ENCODE results near the gene PON3.
"Not testable (repeated sequence)": the region's sequence is repeated elsewhere in the genome, so short reads cannot be mapped to it uniquely, and the experiment has no call there.

The PON3 gene

DNA sequence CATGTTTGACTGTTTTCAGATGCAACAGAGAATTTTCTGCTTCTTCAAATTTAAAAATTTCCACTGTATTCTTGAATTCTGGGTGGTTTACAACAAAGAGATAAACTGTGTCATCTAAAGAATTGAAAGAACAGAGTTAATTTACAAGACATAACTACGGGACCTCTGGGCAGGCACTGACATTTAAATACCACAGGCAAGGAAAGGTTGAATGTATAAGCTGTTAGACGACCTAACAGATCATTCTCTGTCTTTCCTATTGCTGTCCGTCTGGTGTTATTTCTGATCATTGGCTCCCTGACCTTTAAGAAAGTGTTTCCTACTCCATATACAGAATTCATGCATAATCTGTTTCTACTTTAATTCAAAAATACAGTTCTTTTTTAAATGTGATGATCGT is 15.5 kb upstream of the PON3 start:
- no peak for DNase-seq (ENCODE audit: low spot score)

DNA sequence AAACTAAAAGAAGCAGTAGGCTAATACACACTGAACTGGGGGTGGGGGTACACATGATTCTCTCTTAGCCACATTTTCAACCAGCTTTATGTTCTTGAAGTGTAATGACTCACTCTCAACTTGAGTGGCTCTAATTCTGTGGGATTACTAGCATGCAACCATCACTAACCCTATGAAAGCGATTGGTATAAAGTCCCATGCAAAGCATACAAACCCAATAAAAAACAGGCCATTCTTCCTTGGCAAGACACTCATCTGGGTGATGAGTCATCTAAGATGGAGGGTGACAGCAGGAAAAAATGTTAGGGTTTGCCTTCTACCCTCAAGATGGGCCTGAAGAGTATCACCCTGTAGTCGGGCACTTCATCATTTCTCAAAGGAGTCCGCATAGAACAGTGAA is 14.9 kb upstream of the PON3 start:
- no peak for DNase-seq (ENCODE audit: low spot score)

DNA sequence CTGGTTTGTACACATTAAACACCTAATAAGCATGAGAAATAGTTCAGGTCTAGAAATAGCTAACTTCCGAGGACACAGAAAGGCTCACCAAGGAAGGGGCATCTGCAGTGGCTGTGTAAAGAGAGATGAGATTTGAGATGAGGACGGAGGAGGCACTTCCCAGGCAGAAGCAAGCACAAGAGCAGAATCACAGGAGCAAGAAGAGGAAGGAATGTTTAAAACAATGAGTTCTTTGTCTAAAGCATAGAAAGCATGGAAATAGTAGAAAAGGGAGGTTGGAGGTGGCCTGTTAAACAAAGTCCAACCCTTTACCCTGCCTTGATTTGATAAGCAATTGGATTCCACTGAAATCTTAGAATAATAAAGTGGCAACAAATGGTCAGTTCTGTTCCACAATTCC is 11.6 kb upstream of the PON3 start:
- no peak for DNase-seq (ENCODE audit: low spot score)

DNA sequence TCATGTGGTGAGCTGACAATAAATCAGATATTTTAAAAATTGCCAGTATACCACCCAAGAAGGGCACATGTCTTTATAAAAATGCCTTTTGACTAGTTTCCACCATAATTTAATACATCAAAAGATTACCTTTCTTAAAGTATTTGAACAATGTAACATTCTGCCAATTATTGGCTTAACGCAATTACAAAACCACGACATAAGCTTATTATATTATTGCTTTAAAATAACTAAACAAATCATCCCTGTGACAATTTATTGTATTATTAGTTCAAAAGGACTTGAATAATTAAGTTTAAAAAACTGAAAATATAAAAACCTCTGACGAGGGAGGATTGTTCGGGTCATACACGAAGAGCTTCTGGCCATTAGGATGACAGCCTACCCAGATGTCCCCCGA is 9.6 kb upstream of the PON3 start:
- DNase-seq (ENCODE audit: low spot score), result no peak

DNA sequence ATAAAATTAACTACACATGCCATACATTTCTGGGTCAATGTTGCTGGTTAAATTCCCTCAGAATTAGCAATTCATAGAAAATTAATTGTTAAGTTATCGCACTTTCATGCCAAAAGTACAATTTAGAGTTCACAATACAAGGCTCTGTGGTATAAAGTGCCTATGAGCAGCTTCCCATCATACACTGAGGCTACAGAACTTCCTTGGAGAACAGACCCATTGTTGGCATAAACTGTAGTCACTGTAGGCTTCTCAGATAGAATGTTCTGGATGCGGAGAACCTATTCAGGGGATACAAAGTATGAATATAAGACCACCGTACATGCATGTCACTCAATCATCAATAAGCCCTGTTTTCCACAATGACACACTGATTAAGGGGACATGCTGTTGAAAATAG is 9.0 kb upstream of the PON3 start:
- no peak for DNase-seq (ENCODE audit: low spot score)

DNA sequence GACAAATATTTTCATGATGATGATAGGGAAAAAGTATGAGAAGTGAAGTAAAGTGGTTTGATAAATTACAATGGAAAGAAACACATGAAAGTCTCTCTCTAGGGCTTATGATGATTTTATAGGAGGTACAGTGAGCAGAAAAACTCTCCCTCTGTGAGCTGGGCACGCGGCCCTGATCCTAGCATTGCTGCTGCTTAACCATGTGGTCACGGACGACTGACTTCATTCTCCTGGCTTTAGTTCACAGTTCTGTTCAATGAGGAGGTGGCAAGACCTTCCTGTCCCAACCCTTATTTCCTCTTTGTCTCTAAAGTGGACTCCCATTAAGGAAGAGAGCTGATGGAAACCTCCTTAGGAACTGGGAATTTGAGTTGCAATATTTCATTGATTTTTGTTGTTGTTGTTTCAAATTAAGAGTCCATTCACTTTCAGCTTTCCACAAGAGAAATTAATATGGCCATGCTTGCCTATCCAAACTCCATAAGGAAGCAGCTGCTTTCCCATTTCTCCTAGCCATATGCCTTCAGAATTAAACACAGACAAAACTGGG is 8.2 kb upstream of the PON3 start:
- no peak for DNase-seq (ENCODE audit: low spot score)

DNA sequence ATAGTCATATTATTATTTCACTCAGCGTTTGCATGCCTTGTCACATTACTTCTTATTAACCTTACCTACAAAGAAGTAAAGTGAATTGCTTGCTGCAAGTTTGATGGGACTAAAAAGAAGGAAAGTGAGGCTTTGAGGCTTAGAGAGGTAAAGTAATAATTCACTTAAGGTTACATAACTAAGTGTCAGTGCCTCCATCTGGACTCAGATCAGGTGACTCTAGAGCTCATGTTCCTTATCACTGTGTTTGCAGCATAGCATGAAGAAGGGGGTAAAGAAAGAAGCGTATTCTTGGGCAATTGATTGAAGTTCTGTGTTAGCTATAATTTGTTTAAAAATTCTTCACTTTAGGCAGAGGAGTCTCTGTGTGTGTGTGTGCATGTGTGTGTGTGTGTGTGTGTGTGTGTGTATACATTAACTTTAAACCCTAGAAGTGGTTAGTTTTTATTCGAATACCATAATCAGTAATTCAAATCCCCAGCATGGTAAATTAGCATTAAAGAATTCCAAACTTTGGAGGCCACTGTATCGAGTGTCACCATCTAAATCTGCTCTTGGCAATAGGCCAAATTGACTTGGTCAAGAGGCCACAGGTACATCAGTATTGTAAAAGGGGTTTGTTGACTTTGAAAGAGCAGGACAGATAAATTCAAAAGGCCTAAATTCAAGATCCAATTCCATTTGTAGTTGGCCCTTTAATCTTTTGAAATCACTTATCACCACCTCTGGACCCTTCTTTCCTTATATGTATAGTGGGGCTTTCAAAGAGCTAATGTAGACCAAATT is 2.2 kb upstream of the PON3 start:
- no peak for DNase-seq (ENCODE audit: low spot score)

DNA sequence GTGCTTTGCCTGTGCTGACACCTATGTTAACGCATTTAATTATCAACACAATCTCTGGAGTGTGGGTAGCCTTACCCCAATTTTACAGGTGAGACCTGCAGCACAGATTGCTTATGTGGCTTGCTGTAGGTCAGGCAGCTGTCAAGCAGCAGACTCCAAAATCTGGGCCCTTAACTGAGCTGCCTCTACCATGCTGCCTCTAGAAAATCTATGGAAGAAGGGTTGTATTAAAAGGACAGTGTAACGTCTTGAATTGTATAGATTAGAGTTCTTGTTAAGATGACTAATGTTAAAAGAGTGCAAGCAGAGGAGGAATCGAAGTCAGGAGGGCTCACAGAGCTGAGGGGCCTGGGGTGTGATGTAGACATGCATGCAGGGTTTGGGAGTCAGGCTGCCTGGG is 1.2 kb upstream of the PON3 start:
- DNase-seq (ENCODE audit: low spot score), result no peak

DNA sequence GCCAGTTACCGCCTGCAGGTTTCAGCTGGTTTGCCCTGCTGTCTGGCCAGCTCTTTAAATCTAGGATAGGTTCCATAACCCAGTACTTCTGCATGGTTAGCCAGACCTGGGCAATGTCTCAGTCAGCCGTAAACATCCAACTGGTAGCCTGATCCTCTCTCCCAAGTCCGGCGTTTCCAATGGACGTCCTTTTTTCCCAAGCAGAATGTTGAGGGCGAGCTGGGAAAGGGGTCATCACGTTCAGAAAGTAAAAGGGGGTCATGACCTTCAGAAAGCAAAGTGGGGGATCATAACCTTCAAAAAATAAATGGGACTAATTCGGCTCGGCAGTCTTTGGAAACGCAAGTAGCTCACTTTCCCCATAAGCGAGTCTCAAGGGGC is 430 bp downstream of the PON3 start:
- no peak for DNase-seq (ENCODE audit: low spot score)

DNA sequence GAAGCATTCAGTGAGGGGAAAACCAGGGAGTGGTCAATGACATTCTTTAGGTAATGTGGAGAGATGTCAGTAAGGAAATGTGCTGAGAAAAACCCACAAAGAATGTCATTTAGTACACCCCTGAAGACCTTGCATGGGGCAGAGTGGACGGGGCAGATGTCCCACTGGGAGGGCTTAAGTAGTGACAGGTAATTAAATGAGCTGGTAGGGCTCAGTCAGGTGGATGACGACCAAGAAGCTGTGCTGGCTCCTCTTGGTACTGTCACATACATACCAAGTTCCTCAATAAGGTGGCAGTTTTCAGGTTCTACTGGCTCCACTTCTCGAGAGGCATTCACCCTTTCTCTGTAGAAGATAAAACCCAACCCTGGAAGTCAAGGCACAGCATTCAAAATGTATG is 1.8 kb downstream of the PON3 start:
- DNase-seq (ENCODE audit: low spot score), result no peak

DNA sequence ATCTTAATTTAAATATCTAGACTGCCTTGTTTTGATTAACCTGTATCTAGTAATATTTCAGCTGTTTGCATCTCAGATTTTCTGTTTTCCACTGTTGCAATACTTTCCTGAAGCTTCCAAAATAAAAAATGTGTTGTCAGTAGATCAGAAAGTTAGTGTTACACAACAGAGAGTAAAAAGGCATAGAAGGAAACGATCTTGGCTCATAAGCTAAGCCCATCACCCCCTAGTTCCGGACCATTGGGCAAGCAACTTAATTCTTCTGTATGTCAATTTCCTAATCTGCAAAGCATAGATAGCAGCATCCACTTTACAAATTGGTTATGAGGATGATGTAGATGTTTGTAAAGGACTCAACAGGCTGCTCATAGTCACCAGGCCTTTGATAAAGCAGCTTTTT is 4.4 kb downstream of the PON3 start:
- DNase-seq (ENCODE audit: low spot score), result no peak

DNA sequence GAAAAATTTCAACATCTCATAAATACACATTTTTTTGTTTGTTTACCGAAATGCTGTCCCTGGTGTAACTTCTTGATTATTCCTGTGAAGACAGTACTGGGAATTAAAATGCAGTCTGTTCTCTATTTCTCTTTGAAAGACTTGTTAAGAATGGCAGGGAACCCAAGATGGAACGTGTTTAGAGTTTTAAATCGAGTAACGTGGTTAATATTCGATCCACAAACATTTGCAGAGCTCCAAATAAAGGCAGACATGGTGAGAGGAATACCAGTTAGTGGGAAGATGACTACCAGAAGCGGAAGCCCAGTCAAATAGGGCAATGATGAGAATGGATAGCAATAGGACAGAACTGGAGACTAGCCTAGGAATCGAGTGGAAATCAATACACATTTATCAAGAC is 6.7 kb downstream of the PON3 start:
- DNase-seq (ENCODE audit: low spot score), result peak; percentile 13

DNA sequence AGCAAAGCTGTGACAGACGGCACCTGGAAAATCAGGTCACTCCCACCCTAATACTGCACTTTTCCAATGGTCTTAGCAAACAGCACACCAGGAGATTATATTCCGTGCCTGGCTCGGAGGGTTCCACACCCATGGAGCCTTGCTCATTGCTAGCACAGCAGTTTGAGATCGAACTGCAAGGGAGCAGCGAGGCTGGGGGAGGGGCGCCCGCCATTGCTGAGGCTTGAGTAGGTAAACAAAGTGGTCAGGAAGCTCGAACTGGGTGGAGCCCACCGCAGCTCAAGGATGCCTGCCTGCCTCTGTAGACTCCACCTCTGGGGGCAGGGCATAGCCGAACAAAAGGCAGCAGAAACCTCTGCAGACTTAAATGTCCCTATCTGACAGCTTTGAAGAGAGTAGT is 16.7 kb downstream of the PON3 start:
- not testable (repeated sequence) for DNase-seq (ENCODE audit: low spot score)

DNA sequence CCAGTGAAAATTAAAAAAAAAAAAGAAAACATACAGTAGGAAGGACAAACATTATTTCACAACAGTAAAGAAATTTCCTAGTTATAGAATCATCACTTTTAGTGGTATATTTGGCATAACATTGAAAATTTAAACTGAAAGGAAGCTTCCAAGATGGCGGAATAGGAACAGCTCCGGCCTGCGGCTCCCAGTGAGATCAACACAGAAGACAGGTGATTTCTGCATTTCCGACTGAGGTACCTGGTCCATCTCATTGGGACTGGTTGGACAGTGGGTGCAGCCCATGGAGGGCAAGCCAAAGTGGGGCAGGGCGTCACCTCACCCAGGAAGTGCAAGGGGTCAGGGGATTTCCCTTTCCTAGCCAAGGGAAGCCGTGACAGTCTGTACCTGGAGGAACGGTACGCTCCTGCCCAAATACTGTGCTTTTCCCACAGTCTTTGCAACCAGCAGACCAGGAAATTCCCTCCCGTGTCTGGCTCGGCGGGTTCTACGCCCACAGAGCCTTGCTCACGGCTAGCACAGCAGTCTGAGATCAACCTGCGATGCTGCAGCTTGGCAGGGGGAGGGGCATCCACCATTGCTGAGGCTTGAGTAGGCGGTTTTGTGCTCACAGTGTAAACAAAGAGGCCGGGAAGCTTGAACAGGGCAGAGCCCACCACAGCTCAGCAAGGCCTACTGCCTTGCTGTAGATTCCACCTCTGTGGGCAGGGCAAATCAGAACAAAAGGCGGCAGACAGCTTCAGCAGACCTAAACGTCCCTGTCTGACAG is 19.4 kb downstream of the PON3 start:
- no peak for DNase-seq (ENCODE audit: low spot score)

DNA sequence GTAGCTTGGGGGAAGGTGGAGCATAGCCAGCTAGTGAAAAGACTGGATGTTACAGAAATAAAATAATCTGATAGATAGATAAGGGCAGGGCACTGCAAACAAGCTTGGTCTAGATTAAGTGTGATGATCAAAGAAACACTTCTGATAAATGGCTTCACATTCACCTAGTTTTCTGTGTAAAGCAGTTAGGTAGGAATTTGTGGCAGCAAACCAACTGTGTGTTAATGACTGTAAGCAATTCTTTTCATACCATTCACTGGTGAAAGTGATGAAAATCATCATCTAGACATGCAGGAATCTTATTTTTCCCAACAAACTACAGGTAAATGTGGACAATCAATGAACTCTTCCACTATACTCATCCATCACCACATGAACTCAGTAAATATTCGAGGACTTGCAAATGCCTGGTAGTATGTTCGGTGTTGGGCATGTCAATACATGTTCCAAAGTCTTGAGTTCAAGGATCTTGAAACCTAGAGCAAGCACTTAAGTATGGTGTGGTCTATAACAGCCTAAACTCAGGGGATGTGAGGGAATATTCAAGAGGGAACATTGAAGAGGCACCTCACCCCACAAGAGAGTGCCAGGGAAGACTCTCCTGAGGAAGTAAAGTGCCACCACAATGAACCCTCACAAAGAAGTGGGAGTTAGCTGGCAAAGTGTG is 20.5 kb downstream of the PON3 start:
- no peak for DNase-seq (ENCODE audit: low spot score)

DNA sequence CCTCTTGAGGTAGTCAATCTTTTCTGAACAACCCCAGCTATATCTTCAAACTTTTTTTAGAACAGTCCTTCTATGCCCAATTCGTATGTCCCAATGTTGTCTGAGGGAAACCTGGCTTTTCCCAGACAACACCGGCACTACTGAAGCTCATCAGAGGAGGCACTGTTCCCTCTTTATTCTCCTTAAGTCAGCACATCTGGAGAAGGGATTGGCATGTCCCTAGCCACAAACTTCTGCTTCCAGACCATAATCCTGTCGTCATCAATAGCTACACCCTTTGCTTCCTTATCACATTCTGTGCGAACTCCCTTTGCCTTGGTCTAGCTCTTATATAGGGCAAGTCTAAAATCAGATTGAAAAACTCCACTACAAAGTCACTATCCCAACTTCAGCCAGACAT is 22.9 kb downstream of the PON3 start:
- DNase-seq (ENCODE audit: low spot score), result no peak

DNA sequence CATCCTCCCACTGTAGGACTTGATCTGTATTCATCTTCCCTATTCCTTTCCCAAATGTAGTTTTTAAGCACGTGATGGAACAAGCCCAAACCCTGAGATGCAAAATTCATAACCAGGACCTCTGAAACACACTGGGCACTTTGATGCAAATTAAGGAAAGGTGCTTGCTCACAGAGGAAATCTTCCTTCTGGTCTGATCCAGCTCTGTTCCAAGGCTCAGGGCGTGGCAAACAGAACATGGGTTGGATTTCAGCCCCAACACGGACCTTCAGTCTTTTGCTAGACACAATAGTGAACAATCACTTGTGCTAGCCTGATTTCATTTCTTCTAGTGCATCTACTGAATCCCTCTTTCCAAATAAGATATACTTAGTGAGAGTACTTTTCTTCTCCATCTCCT is 27.9 kb downstream of the PON3 start:
- no peak for DNase-seq (ENCODE audit: low spot score)

DNA sequence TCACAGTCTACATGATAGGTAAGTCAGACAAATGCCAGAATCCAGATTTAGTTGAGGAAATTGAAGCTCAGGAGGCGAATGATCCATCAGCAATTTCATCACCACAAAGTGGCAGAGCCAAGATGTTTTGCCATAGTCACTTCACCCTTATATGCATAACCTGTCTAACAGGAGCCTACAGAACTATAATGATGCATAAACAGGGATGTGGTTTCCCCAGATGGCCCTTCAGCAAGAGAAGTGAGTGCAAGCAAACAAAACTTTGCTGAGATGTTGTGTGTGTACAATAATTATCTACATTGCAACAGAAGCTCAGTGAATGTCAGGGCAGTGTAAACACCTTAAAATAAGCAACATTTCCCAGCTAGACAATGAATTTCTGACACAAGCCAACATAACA is 28.6 kb downstream of the PON3 start:
- DNase-seq (ENCODE audit: low spot score), result no peak

DNA sequence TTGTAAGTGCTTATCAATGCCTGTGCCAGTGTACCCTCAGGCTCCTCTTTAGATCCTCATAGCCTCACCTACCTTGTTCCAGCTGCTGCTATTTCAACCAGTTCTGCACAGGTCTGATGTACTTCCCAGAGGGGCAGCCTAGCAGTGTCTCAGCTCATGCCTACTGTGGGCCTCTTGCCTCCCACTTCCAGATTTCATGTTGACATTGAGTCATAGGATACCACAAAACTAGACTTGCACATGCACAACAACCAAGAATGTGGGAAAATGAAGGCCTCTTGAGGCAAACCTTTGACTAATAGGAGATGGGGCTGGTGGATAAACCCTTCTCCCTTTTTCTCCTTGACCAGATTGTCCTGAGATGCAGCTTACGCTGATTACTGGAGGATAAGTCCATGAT is 31.0 kb downstream of the PON3 start:
- DNase-seq (ENCODE audit: low spot score), result no peak

DNA sequence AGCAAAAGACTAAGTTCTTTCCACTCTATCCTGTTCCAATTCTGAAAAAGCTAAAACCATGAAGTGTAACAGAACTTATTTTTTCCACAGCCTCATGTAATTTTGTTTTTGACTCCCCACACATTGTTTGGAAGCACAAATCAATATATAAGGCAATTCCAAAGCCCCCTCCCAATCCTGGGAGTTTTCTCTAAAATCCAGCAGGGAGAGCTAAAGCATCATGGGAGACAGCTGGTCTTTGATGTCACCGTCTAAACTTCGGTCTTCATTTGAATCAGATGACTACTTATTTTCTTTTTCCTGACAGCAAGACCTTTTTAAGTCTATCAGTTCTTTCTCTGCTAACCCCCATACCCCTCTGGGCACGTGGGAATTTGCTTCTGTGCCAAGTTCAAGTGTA is 38.6 kb downstream of the PON3 start:
- no peak for DNase-seq (ENCODE audit: low spot score)

DNA sequence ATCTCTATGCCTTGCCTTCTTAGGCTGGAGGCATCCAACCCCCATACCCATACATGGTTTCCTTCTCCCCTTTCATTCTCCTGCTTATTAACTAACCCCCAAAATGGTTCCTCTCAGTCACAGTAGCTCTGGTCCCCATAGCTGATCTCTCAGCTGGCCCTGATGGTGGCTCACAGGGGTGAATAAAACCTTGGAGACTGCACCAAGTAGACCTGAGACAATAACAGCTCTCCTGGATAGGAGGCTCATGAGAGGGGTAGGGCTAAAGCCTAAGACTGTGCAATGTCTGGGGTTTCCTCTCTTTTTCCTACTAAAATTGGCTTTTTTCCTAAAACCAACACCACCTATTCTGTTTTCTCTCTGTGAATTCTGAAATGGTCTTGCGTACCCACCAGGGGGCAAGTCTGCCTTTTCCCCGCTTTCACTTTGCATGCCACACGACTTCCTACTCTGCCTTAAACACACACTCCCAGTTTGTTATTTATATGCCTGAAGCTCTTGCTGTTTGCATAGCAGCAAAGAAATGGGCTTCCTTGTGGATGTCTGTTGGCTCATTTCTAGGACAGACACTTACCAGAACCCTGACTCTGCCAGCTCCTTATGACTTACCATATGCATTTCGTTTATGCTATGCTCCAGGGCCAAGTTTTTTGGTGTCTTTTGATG is 53.4 kb downstream of the PON3 start:
- no peak for DNase-seq (ENCODE audit: low spot score)

DNA sequence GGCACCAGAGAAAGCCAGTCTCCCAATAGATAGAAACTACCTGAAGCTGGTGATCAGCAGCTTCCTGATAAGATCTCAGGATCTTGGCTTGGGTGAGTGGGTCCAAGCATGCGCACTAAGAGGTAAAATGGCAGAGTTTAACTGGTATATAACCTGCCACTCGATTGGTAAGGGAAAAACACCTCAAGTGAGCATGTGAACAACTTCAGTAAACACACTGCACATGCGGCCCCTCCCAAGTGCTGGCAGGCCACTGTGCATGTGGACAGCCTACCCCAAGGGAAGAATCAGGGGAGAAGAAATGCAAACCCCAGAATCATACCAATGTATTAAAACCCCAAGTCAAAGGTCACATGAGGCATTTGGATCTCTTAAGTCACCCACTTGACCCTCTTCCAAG is 54.1 kb downstream of the PON3 start:
- no peak for DNase-seq (ENCODE audit: low spot score)

Measured in cerebellar cortex (tissue), 1 donor.